Fibroblast of skin of left biceps (primary cell): ENCODE results near the gene WDR74.

Experiments used
- DNase-seq, 2 experiments: peaks; one replicate each; pipeline ENCODE4 v3.0.0-alpha.2; 2013; ENCODE audit warnings: low read depth in 2 of 2

WDR74 gene

GRCh38 chr11:62794201-62794775 is 45.1 kb downstream of the WDR74 start:
- no peak for DNase-seq

GRCh38 chr11:62792202-62792575 is 47.2 kb downstream of the WDR74 start:
- DNase-seq, result no peak

- no peak for DNase-seq
Measured at GRCh38 chr11:62791501-62792201, 47.7 kb downstream of the WDR74 start, which contains the start of gene TMEM223. TMEM223 (minus strand) TSS chr11:62792006; CDS start chr11:62791994, 12 bp downstream.

- DNase-seq, result no peak
Measured at GRCh38 chr11:62789576-62789975, 49.8 kb downstream of the WDR74 start.

- no peak for DNase-seq
Measured at GRCh38 chr11:62788991-62789390, 50.4 kb downstream of the WDR74 start.

- DNase-seq, result peak; percentile 89 to 92
Measured at GRCh38 chr11:62787005-62787759, 52.2 kb downstream of the WDR74 start, which contains the start of gene TMEM179B. TMEM179B (plus strand) TSS chr11:62787402; CDS start chr11:62787432, 30 bp downstream.

GRCh38 chr11:62786318-62787004 is 52.9 kb downstream of the WDR74 start:
- DNase-seq, result peak in 1 of 2 experiments; percentile 52
